MM.1S (cell line): ENCODE measurements around the gene B4GALT5.
"Not testable (repeated sequence)": the region's sequence is repeated elsewhere in the genome, so short reads cannot be mapped to it uniquely, and the experiment has no call there.

Experiments used
- DNase-seq: peaks from one replicate; pipeline ENCODE4 v3.0.0-alpha.2; 2015
- H2AFZ ChIP-seq: fragments of 300-600 bp; sonication (generic); 2 replicates; pipeline ENCODE4 v1.6.0; 2016; ENCODE audit warnings: antibody characterized with exemption, low read length
- H3F3A ChIP-seq: fragments of 300-600 bp; sonication (generic); 2 replicates; pipeline ENCODE4 v1.6.1; 2016; ENCODE audit warnings: mild to moderate bottlenecking, antibody characterized with exemption, low read length, moderate library complexity, mixed read lengths; ENCODE audit not compliant: insufficient read depth
- H3K27ac ChIP-seq: fragments of 300-600 bp; sonication (generic); 2 replicates; pipeline ENCODE4 v1.5.1; 2016; ENCODE audit warnings: mild to moderate bottlenecking, low read length
- H3K27me3 ChIP-seq: fragments of 300-600 bp; sonication (generic); replicated peaks from 2 replicates; pipeline ENCODE4 v1.6.0; 2016; ENCODE audit warnings: low read length; ENCODE audit not compliant: insufficient read depth
- H3K36me3 ChIP-seq: fragments of 300-600 bp; sonication (generic); replicated peaks from 2 replicates; pipeline ENCODE4 v1.6.1; 2016; ENCODE audit warnings: mild to moderate bottlenecking, low read length, mixed read lengths; ENCODE audit not compliant: insufficient read depth
- H3K4me1 ChIP-seq: fragments of 300-600 bp; sonication (generic); 2 replicates; pipeline ENCODE4 v1.6.1; 2016; ENCODE audit warnings: low read length, mixed read lengths
- H3K4me2 ChIP-seq: fragments of 300-600 bp; sonication (generic); 2 replicates; pipeline ENCODE4 v1.6.0; 2016; ENCODE audit warnings: low read depth, low read length
- H3K4me3 ChIP-seq: fragments of 300-600 bp; sonication (generic); 2 replicates; pipeline ENCODE4 v1.5.1; 2016; ENCODE audit warnings: low read length, mixed read lengths
- H3K79me2 ChIP-seq: fragments of 300-600 bp; sonication (generic); 2 replicates; pipeline ENCODE4 v1.6.1; 2016; ENCODE audit warnings: mixed run types, low read length, mixed read lengths
- H3K9ac ChIP-seq: fragments of 300-600 bp; sonication (generic); 2 replicates; pipeline ENCODE4 v1.6.1; 2016; ENCODE audit warnings: low read length, mixed read lengths
- H3K9me2 ChIP-seq: fragments of 300-600 bp; sonication (generic); replicated peaks from 2 replicates; pipeline ENCODE4 v1.6.1; 2016; ENCODE audit warnings: mild to moderate bottlenecking, low read length, mixed read lengths; ENCODE audit not compliant: insufficient read depth
- H3K9me3 ChIP-seq: fragments of 300-600 bp; sonication (generic); replicated peaks from 2 replicates; pipeline ENCODE4 v1.6.1; 2016; ENCODE audit warnings: mild to moderate bottlenecking, low read length, mixed read lengths; ENCODE audit not compliant: insufficient read depth
- H4K20me1 ChIP-seq: fragments of 300-600 bp; sonication (generic); 2 replicates; pipeline ENCODE4 v1.6.1; 2016; ENCODE audit warnings: mild to moderate bottlenecking, low read length, moderate library complexity, mixed read lengths; ENCODE audit not compliant: insufficient read depth
- CTCF ChIP-seq: fragments of 300-600 bp; sonication (generic); IDR thresholded peaks from 2 replicates; pipeline ENCODE4 v1.5.1; 2016; ENCODE audit warnings: antibody characterized with exemption, low read length, mixed read lengths
- EZH2 ChIP-seq: fragments of 300-600 bp; sonication (generic); optimal IDR thresholded peaks from 2 replicates; pipeline ENCODE3; 2017; ENCODE audit warnings: low read depth, mild to moderate bottlenecking, antibody characterized with exemption, low read length, mixed read lengths
- EZH2phosphoT487 ChIP-seq: fragments of 300-600 bp; sonication (generic); IDR thresholded peaks from 2 replicates; pipeline ENCODE4 v1.6.1; 2018; ENCODE audit warnings: antibody characterized with exemption, low read length

Gene B4GALT5

GRCh38 chr20:49630396-49630951 lies 83.2 kb downstream of the B4GALT5 start:
- Histone ChIP-seq H3K79me2 (no peaks in the 10 kb centered on the region), H3K36me3 (no peaks in the 10 kb centered on the region), H3K9me2 (no peaks in the 10 kb centered on the region), H3K9me3 (no peaks in the 10 kb centered on the region), H4K20me1 (no peaks in the 10 kb centered on the region), H3K4me1 (peaks cover 20% of the 10 kb centered on the region), H3K9ac (no peak overlapping the region), H3K27ac (peak overlapping the region; percentile 33; the same call in 1 of the 2 replicates), H3K27me3 (no peaks in the 10 kb centered on the region), H3F3A (peaks cover 13% of the 10 kb centered on the region), H2AFZ (no peak overlapping the region), H3K4me3 (no peak overlapping the region), H3K4me2 (peak overlapping the region; percentile 21; the same call in 1 of the 2 replicates)
- DNase-seq, result peak; percentile 89
- TF ChIP-seq EZH2phosphoT487 (no peak), CTCF (no peak), EZH2 (no peak)

- H3K4me3 ChIP-seq, result no peak overlapping the region
- no peaks in the 10 kb centered on the region for H3K9me3 ChIP-seq
- no peaks in the 10 kb centered on the region for H3K27me3 ChIP-seq
- H3K36me3 ChIP-seq, result no peaks in the 10 kb centered on the region
- no peak overlapping the region for H2AFZ ChIP-seq
- no peak overlapping the region for H3K9ac ChIP-seq
- H3K79me2 ChIP-seq, result no peaks in the 10 kb centered on the region
- peaks cover 13% of the 10 kb centered on the region for H3F3A ChIP-seq
- H4K20me1 ChIP-seq, result no peaks in the 10 kb centered on the region
- no peak overlapping the region for H3K27ac ChIP-seq
- peaks cover 20% of the 10 kb centered on the region for H3K4me1 ChIP-seq
- H3K4me2 ChIP-seq, result no peak overlapping the region
- TF ChIP-seq EZH2, result no peak
- no peak for TF ChIP-seq EZH2phosphoT487
- no peak for TF ChIP-seq CTCF
- no peak for DNase-seq
- no peaks in the 10 kb centered on the region for H3K9me2 ChIP-seq
These were observed 84.1 kb downstream of the B4GALT5 start for GRCh38 chr20:49629606-49630005.

GRCh38 chr20:49628280-49628679 lies 85.4 kb downstream of the B4GALT5 start:
- not testable (repeated sequence) for H3K27ac ChIP-seq, H3K4me2 ChIP-seq, H3K79me2 ChIP-seq

GRCh38 chr20:49627329-49627761 lies 86.3 kb downstream of the B4GALT5 start:
- H3K27ac ChIP-seq, result no peak overlapping the region
- H3K9ac ChIP-seq, result no peak overlapping the region
- H3K4me1 ChIP-seq, result peaks cover 20% of the 10 kb centered on the region
- no peaks in the 10 kb centered on the region for H4K20me1 ChIP-seq
- H3K4me3 ChIP-seq, result no peak overlapping the region
- no peaks in the 10 kb centered on the region for H3K36me3 ChIP-seq
- no peaks in the 10 kb centered on the region for H3K9me3 ChIP-seq
- H2AFZ ChIP-seq, result no peak overlapping the region
- H3F3A ChIP-seq, result peaks cover 13% of the 10 kb centered on the region
- no peak overlapping the region for H3K4me2 ChIP-seq
- DNase-seq, result no peak
- no peaks in the 10 kb centered on the region for H3K79me2 ChIP-seq
- TF ChIP-seq CTCF (no peak), EZH2phosphoT487 (no peak), EZH2 (no peak)
- peaks cover 3% of the 10 kb centered on the region for H3K27me3 ChIP-seq
- H3K9me2 ChIP-seq, result no peaks in the 10 kb centered on the region

More at GRCh38 chr20:49628280-49628679, 85.4 kb downstream of the B4GALT5 start:
- H3K36me3 ChIP-seq, H3K9me3 ChIP-seq, DNase-seq, H3K9ac ChIP-seq, H3K27me3 ChIP-seq, H2AFZ ChIP-seq, H4K20me1 ChIP-seq, H3K9me2 ChIP-seq, H3K4me3 ChIP-seq: not testable (repeated sequence)
- H3K4me1 ChIP-seq, result peaks cover 20% of the 10 kb centered on the region
- H3F3A ChIP-seq, result peaks cover 13% of the 10 kb centered on the region

- peaks cover 17% of the 10 kb centered on the region for H3F3A ChIP-seq
- not testable (repeated sequence) for H3K9ac ChIP-seq, H3K27ac ChIP-seq, H3K4me2 ChIP-seq, H4K20me1 ChIP-seq, H3K36me3 ChIP-seq, DNase-seq, H3K4me3 ChIP-seq, H2AFZ ChIP-seq, H3K9me2 ChIP-seq, H3K9me3 ChIP-seq, H3K79me2 ChIP-seq
- H3K27me3 ChIP-seq, result peaks cover 15% of the 10 kb centered on the region
- peaks cover 21% of the 10 kb centered on the region for H3K4me1 ChIP-seq
These were observed 88.7 kb downstream of the B4GALT5 start for GRCh38 chr20:49624988-49625387.
